CD4-positive, alpha-beta T cell treated with Interleukin-6 at 100 ng/mL for 8 hours (primary cell): Measurements from ENCODE around the gene ITGB1.

ENCODE experiments used
- DNase-seq: peaks from one replicate; pipeline ENCODE4 v3.0.0-alpha.2; 2020; ENCODE audit warnings: mixed read lengths, low spot score

ITGB1 gene

DNA sequence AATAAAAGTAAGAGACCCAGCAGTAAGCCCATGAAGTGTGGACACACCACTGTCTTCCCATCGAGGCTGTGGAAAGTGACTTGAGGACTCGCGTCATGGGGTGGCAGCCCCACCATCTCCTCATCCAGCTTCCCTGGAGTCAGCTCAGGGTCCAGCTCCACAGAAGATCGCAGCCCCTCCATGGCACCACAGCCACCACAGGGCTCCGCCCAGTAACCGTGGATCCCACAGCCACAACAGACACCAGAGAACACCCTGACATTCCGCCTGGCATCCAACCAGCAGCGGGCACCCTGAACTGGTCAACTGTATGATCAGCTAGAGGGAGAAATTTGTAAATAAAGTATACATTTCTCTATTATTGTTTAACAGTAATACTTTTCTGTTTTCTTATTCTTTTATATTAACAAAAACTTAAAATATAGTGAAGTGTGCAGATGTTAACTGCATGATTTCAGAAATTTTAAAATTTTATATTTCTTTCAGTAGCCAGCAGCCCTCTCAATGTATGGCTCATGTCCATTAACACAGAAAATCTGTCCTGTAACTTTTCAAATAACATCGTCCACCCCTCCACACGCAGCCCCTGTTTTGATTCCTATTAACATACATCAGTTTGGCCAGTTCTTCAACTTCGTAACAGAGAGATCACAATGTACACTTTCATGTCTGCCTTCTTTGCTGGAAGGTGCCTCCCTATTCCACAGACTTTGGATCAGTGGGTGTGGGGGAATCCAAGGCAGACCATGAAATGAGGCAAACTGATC lies 69.7 kb downstream of the ITGB1 start:
- DNase-seq = no peak

DNA sequence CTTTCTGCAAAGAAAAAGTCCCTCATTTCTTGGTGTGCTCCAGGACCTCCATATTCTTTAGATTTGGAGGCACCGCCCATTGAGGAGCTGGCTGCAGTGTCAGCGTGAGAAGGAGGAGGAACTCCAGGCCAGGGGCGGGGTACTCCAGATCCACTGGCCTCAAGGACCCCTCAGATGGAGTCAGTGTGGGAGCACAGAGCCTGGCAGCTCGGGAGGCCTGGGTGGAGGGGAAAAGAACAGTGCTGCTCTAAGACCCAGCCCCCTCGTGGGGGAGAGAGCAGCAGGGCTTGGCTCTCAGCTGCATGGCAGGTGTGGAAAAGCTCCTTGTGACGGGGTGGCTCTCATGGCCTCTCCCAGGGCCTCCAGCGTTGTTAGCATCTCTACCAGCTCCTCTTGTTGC lies 70.5 kb downstream of the ITGB1 start:
- DNase-seq = no peak

DNA sequence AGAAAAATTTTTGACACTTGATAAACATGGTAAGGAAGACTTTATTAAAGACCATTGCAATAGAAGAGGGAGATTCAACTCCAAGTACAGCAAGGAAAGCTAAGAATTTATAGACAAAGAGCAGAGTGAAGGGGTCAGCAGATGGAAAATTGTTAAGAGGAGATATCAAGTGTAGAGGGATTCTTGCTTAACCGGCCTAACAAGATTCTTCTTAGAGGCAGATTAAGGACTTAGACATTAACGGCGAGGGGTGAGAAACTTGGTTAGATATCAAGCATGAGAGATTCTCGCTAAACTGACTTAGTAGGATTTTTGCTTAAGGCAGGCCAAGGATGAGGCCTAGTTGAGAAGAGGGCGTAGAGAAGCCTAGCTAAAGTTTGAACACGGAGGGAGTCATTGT lies 76.0 kb downstream of the ITGB1 start:
- DNase-seq = no peak

DNA sequence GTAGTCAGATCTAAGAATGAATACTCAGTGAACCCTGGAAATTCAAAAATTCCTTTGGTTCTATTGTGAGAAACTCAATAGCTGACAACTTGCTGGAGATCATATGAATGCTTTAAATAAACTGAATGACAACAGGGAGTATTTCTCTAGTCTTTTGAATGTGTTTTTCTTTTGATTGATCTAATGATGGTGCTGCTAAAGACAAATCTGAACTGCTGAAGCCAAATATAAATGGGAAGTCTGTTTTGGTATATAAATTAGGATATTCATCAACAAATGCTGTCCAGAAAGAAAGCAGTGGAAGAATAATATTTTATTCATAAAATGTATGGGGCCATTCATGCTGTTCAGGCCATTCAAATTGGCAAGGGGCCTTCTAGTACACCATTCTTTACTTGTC lies 79.4 kb downstream of the ITGB1 start:
- no peak for DNase-seq

DNA sequence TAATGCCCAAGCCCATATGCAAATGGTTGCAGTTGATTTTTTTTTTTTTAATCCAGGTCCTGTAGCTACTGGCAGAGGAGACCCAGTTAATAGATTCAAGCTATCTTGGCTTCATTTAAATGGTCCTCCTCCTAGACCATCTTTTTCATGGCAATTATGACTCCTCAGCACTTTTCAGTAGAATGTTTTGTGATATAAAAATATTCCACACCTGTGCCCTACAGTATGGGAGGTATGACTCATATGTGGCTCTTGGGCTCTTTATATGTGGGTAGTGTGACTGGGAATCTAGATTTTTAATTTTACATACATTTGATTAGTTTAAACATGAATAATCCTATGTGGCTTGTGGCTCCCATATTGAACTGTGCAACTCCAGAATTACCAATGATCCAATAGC lies 80.1 kb downstream of the ITGB1 start:
- DNase-seq = no peak

DNA sequence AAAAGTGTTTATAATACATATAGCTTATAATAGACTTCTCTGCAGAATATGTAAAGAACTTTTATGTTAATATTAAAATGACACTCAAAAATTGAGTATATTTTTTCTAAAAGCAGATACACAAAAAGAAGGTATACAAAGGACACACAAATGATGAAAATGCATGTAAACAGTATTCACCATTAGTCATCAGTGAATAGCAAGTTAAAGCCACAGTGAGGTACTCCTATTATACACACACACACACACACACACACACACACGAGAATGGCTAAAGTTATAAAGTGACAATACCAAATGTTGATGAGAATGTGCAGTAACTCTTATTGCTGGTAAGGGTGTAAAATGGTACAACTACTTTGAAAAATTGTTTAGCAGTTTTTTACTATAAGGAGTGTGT lies 92.9 kb downstream of the ITGB1 start:
- DNase-seq = no peak

DNA sequence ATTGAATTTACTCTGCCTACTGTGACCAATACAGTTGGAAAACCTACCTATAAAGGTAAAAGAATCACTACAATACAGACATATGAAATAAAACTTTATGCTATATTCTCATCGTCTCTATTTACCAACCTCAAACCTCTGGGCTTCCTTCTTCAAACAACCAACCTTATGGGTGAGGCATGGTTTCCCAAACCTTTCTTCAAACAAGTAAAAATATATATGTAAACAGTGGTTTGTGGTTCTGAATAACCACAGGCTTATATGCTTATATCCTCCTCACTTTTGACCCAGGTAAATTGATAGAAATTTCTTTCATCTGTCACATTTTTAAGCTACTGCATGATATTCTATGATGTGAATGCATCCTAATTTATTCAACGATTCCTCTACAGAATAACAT lies 103.6 kb downstream of the ITGB1 start:
- no peak for DNase-seq

DNA sequence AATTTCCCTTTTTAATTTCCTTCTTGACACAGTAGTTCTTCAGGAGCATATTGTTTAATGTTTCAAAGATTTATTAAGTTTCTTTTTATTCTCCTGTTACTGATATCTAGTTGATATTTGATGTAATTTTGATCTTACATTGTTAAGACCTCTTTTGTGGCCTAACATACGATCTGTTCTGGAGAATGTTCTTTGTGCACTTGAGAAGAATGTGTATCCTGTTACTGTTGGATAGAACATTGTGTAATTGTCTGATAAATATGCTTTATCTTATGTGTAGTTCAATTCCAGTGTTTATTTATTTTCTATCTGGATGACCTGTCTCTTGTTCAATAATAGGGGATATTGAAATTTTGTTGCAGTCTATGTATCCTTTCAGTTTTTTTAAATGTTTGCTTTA lies 106.7 kb downstream of the ITGB1 start:
- no peak for DNase-seq
